DND-41 (cell line): ENCODE results near the gene SHANK3.

Source experiments
- ATAC-seq: fragments of 200-7000 bp; cut with Tn5 transposase; 3 replicates; pipeline ENCODE4 v1.9.1; 2021; ENCODE audit warnings: low read depth; ENCODE audit not compliant: insufficient read depth
- DNase-seq: peaks from one replicate; pipeline ENCODE4 v3.0.0-alpha.2; 2020
- H2AFZ ChIP-seq: 2 replicates; pipeline ENCODE4 v1.6.0; 2012; ENCODE audit warnings: low read depth, low read length
- H3K27ac ChIP-seq: 2 replicates; pipeline ENCODE4 v1.5.1; 2012; ENCODE audit warnings: low read length, inconsistent platforms
- H3K27me3 ChIP-seq: fragments of 200-600 bp; sonication (generic); 2 replicates; pipeline ENCODE4 v1.6.0; 2012; ENCODE audit warnings: low read length, mild to moderate bottlenecking, inconsistent platforms; ENCODE audit not compliant: insufficient read depth, poor library complexity
- H3K36me3 ChIP-seq: 2 replicates; pipeline ENCODE4 v1.5.1; 2012; ENCODE audit warnings: low read length, inconsistent platforms; ENCODE audit not compliant: insufficient read depth
- H3K4me1 ChIP-seq: 2 replicates; pipeline ENCODE4 v1.5.1; 2012; ENCODE audit warnings: mild to moderate bottlenecking, low read length; ENCODE audit not compliant: insufficient read depth
- H3K4me2 ChIP-seq: 2 replicates; pipeline ENCODE4 v1.6.0; 2012; ENCODE audit warnings: mild to moderate bottlenecking, moderate library complexity, low read length, inconsistent platforms; ENCODE audit not compliant: insufficient read depth
- H3K4me3 ChIP-seq, 2 experiments: fragments of 200-600 bp in 1 of 2; shearing (Covaris generic) in 1 of 2; 2 replicates each; pipeline ENCODE4 v1.5.1; 2012 to 2016; ENCODE audit warnings: inconsistent platforms in 2 of 2, low read length in 2 of 2, mild to moderate bottlenecking in 2 of 2, low read depth in 1 of 2, moderate library complexity in 1 of 2
- H3K79me2 ChIP-seq: 2 replicates; pipeline ENCODE4 v1.6.0; 2012; ENCODE audit warnings: low read length, inconsistent platforms; ENCODE audit not compliant: insufficient read depth
- H3K9ac ChIP-seq: 2 replicates; pipeline ENCODE4 v1.6.0; 2012; ENCODE audit warnings: low read depth, mild to moderate bottlenecking, inconsistent platforms, low read length, moderate library complexity
- H3K9me3 ChIP-seq: 2 replicates; pipeline ENCODE4 v1.5.1; 2012; ENCODE audit warnings: low read length, moderate library complexity, mild to moderate bottlenecking, inconsistent platforms; ENCODE audit not compliant: insufficient read depth, severe bottlenecking
- H4K20me1 ChIP-seq: 2 replicates; pipeline ENCODE4 v1.6.0; 2012; ENCODE audit warnings: low read length; ENCODE audit not compliant: insufficient read depth
- EZH2 ChIP-seq: IDR thresholded peaks from 3 replicates; pipeline ENCODE4 v1.6.1; 2012; ENCODE audit warnings: borderline replicate concordance, low read depth, mild to moderate bottlenecking, moderate library complexity, low read length, inconsistent platforms; ENCODE audit not compliant: severe bottlenecking
- TF ChIP-seq, protein P1 (sequence below): IDR thresholded peaks from 2 replicates; pipeline ENCODE4 v1.5.1; 2012; ENCODE audit warnings: borderline replicate concordance, low read length, moderate library complexity, mild to moderate bottlenecking; ENCODE audit not compliant: poor library complexity, severe bottlenecking; ENCODE audit errors: extremely low read depth

The SHANK3 gene

DNA sequence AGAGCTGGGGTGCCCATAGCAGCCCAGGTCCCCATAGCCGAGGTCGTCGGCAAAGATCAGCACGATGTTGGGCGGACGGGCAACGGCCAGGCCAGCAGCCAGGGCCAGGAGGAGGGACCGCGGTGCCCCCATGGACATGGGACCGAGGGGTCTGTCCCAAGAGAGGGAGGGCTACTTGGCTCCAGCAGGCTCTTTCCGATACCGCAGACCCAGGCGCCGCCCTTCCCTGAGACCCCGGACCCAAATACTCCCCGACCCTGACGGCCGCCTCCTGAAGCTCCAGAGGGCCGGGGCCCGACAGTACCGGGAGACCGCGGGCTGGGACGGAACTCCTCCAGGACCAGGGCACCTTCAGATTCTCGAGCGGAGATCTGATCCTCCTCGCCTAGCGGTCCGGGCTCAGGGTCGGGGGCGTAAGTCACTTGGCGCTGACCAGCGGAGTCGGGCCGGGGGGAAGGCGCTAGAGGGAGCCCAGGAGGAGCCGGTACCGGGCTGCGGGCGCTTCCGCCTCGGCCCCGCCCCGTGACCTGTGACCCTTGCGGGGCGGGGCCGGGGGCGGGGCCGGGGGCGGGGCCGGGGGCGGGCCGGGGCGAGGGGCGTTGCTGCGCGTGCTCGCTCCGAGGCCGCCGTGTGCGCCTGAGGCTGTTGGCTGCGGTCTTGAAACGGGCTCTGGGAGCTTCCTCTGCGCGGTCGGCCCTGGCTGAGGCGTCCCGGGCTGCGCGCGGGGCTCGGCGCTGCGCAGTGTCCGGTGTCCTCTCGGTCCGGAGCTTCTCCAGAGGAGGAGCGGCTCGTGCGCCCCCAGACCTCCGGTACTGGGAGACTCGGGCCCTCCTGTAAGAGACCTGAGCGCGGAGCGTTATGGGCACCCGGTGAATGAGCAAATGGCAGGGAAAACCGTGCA is 44.7 kb upstream of the SHANK3 start, which contains the start of gene ARSA:
ARSA (minus strand) TSS at position 511 of the 901 bp plus-strand sequence; CDS start at position 138, 373 bp downstream.
- H3K4me3 ChIP-seq, result peak within 1 kb of the TSS; percentile 73 to 99
- ATAC-seq, result peak; percentile 94
- H3K9me3 ChIP-seq, result no peaks in the 10 kb centered on the region
- H3K9ac ChIP-seq, result peak within 1 kb of the TSS; percentile 99
- H3K27me3 ChIP-seq, result no peaks in the 10 kb centered on the region
- no peaks in the 10 kb centered on the region for H4K20me1 ChIP-seq
- TF ChIP-seq, protein P1, sequence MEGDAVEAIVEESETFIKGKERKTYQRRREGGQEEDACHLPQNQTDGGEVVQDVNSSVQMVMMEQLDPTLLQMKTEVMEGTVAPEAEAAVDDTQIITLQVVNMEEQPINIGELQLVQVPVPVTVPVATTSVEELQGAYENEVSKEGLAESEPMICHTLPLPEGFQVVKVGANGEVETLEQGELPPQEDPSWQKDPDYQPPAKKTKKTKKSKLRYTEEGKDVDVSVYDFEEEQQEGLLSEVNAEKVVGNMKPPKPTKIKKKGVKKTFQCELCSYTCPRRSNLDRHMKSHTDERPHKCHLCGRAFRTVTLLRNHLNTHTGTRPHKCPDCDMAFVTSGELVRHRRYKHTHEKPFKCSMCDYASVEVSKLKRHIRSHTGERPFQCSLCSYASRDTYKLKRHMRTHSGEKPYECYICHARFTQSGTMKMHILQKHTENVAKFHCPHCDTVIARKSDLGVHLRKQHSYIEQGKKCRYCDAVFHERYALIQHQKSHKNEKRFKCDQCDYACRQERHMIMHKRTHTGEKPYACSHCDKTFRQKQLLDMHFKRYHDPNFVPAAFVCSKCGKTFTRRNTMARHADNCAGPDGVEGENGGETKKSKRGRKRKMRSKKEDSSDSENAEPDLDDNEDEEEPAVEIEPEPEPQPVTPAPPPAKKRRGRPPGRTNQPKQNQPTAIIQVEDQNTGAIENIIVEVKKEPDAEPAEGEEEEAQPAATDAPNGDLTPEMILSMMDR, result peak; percentile 56
- no peak for TF ChIP-seq EZH2
- peaks cover 28% of the 10 kb centered on the region for H3K4me1 ChIP-seq
- H3K79me2 ChIP-seq, result peaks cover 22% of the 10 kb centered on the region
- peaks cover 20% of the 10 kb centered on the region for H3K36me3 ChIP-seq
- H3K27ac ChIP-seq, result peak within 1 kb of the TSS; percentile 92
- H2AFZ ChIP-seq, result peak within 1 kb of the TSS; percentile 99
- peak within 1 kb of the TSS; percentile 91 for H3K4me2 ChIP-seq
- peak; percentile 84 for DNase-seq

DNA sequence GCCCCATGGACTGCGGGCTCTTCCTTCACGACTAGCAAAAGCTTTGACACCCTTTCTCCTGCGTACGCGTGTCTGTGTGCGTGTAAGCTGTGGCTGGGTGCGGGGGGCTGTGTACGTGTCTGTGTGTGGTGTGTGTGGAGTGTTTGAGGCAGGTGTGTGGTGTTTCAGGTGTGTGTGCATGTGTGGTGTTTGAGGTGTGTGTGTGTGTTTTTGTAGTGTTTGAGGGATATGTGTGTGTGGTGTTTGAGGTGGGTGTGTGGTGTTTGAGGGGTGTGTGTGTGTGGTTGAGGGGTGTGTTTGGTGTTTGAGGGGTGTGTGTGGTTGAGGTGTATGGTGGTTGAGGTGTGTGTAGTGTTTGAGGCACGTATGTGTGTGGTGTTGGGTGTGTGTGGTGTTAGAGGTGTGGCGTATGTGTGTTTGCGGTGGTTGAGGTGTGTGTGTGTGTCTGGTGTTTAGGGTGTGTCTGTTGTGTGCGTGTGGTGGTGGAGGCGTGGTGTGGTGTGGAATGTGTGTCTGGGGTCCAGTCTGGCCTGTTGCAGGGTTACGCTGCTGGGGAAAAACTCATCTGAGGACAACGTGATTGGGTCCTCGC is 44.0 kb upstream of the SHANK3 start:
- Histone ChIP-seq H3K4me1 (peaks cover 24% of the 10 kb centered on the region), H3K9ac (peak overlapping the region; percentile 99), H3K79me2 (peaks cover 22% of the 10 kb centered on the region), H3K27ac (peak overlapping the region; percentile 73), H3K27me3 (no peaks in the 10 kb centered on the region), H3K4me2 (peak overlapping the region; percentile 91), H3K36me3 (peaks cover 20% of the 10 kb centered on the region), H4K20me1 (no peaks in the 10 kb centered on the region), H3K9me3 (no peaks in the 10 kb centered on the region), H2AFZ (peak overlapping the region; percentile 74), H3K4me3 (peak overlapping the region; percentile 28 to 73; a peak in 3 of 4 replicates)
- no peak for TF ChIP-seq EZH2
- TF ChIP-seq, protein P1, result no peak
- DNase-seq, result no peak
- peak; percentile 1; the same call in 2 of the 3 replicates for ATAC-seq

DNA sequence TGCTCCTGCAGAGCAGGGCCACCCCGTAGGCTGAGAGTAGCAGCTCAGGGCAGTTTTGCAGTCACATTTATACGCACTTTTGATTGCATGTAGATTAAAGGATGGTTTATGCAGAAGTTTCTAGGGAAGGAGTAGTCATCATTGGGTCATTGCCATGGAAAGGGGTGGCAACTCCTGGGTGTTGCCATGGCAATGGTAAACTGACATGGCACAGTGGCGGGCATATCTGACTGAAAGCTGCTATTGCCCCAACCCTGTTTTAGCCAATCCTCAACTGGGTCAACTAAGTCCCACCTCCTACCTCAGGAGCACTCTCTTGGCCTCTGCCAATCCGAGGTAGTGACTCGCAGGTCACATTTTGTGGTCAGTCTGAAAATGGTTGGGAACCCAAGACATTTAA is 42.2 kb upstream of the SHANK3 start:
- Histone ChIP-seq H3K4me1 (peaks cover 24% of the 10 kb centered on the region), H3K9ac (no peak overlapping the region), H3K4me2 (no peak overlapping the region), H3K36me3 (peaks cover 14% of the 10 kb centered on the region), H2AFZ (no peak overlapping the region), H3K27ac (no peak overlapping the region), H3K27me3 (no peaks in the 10 kb centered on the region), H3K4me3 (no peak overlapping the region), H4K20me1 (no peaks in the 10 kb centered on the region), H3K9me3 (no peaks in the 10 kb centered on the region), H3K79me2 (peaks cover 22% of the 10 kb centered on the region)
- ATAC-seq (no peak), DNase-seq (no peak)
- no peak for TF ChIP-seq EZH2
- TF ChIP-seq, protein P1, result no peak
